ENCODE measurements around the gene HIVEP3.
A peak's percentile ranks its signal among the peaks of the same experiment; 100 is the strongest.

HIVEP3 gene

GRCh38 chr1:41665962-41666917 is 252.5 kb downstream of the HIVEP3 start:
- Mint-ChIP-seq H3K4me3 (no peak overlapping the region), H3K9me3 (no peaks in the 10 kb centered on the region), H3K27me3 (no peaks in the 10 kb centered on the region), H3K36me3 (peaks cover 0 to 3% of the 10 kb centered on the region in 2 donors), H3K27ac (peak overlapping the region; percentile 94), H3K4me1 (peaks cover 68 to 88% of the 10 kb centered on the region in 2 donors)
- ATAC-seq (replicated peaks) (no peak), DNase-seq (no peak)

GRCh38 chr1:41664861-41665640 is 253.7 kb downstream of the HIVEP3 start:
- Mint-ChIP-seq H3K36me3 (peaks cover 0 to 10% of the 10 kb centered on the region in 2 donors), H3K27me3 (no peaks in the 10 kb centered on the region), H3K4me3 (no peak overlapping the region), H3K4me1 (peaks cover 64 to 88% of the 10 kb centered on the region in 2 donors), H3K9me3 (no peaks in the 10 kb centered on the region), H3K27ac (peak overlapping the region; percentile 20)
- DNase-seq (no peak), ATAC-seq (replicated peaks) (no peak)

- Mint-ChIP-seq H3K9me3 (no peaks in the 10 kb centered on the region), H3K27me3 (no peaks in the 10 kb centered on the region)
These were observed 254.9 kb downstream of the HIVEP3 start for GRCh38 chr1:41663671-41664400.

GRCh38 chr1:41662765-41663437 is 255.8 kb downstream of the HIVEP3 start:
- peak in 1 of 2 donors; percentile 13 for ATAC-seq (replicated peaks)

More at GRCh38 chr1:41663671-41664400, 254.9 kb downstream of the HIVEP3 start:
- ATAC-seq (replicated peaks) (no peak), DNase-seq (no peak)
- peaks cover 12 to 23% of the 10 kb centered on the region in 2 donors for H3K36me3 Mint-ChIP-seq
- H3K4me3 Mint-ChIP-seq: peak overlapping the region; percentile 40 to 43
- peak overlapping the region; percentile 68 for H3K27ac Mint-ChIP-seq
- peaks cover 63 to 88% of the 10 kb centered on the region in 2 donors for H3K4me1 Mint-ChIP-seq

GRCh38 chr1:41662061-41662764 is 256.5 kb downstream of the HIVEP3 start:
- Mint-ChIP-seq H3K36me3 (peaks cover 17 to 34% of the 10 kb centered on the region in 2 donors), H3K9me3 (no peaks in the 10 kb centered on the region), H3K4me1 (peaks cover 61 to 88% of the 10 kb centered on the region in 2 donors), H3K27ac (peak overlapping the region; percentile 86), H3K27me3 (no peaks in the 10 kb centered on the region), H3K4me3 (peak overlapping the region; percentile 74 to 99)
- ATAC-seq (replicated peaks): peak; percentile 77 to 81
- peak; percentile 79 for DNase-seq

More at GRCh38 chr1:41662765-41663437, 255.8 kb downstream of the HIVEP3 start:
- DNase-seq: no peak
- H3K9me3 Mint-ChIP-seq: no peaks in the 10 kb centered on the region
- peak overlapping the region; percentile 74 to 85 for H3K4me3 Mint-ChIP-seq
- H3K4me1 Mint-ChIP-seq: peaks cover 64 to 88% of the 10 kb centered on the region in 2 donors
- H3K27ac Mint-ChIP-seq: peak overlapping the region; percentile 86
- H3K36me3 Mint-ChIP-seq: peaks cover 17 to 30% of the 10 kb centered on the region in 2 donors
- H3K27me3 Mint-ChIP-seq: no peaks in the 10 kb centered on the region

GRCh38 chr1:41661428-41662060 is 257.2 kb downstream of the HIVEP3 start:
- ATAC-seq (replicated peaks) (peak; percentile 16 to 21), DNase-seq (no peak)
- Mint-ChIP-seq H3K27ac (peak overlapping the region; percentile 94), H3K4me1 (peaks cover 58 to 88% of the 10 kb centered on the region in 2 donors), H3K27me3 (no peaks in the 10 kb centered on the region), H3K4me3 (peak overlapping the region; percentile 98 to 99), H3K36me3 (peaks cover 21 to 41% of the 10 kb centered on the region in 2 donors), H3K9me3 (no peaks in the 10 kb centered on the region)

GRCh38 chr1:41660570-41661427 is 257.9 kb downstream of the HIVEP3 start:
- Mint-ChIP-seq H3K27ac (peak overlapping the region; percentile 94), H3K4me1 (peaks cover 57 to 88% of the 10 kb centered on the region in 2 donors), H3K36me3 (peaks cover 23 to 49% of the 10 kb centered on the region in 2 donors), H3K9me3 (no peaks in the 10 kb centered on the region), H3K4me3 (peak overlapping the region; percentile 98 to 99), H3K27me3 (no peaks in the 10 kb centered on the region)
- ATAC-seq (replicated peaks): no peak
- DNase-seq: no peak

- Mint-ChIP-seq H3K27me3 (no peaks in the 10 kb centered on the region), H3K36me3 (peaks cover 26 to 56% of the 10 kb centered on the region in 2 donors), H3K27ac (no peak overlapping the region), H3K9me3 (no peaks in the 10 kb centered on the region), H3K4me3 (peak overlapping the region; percentile 63 to 80), H3K4me1 (peaks cover 56 to 88% of the 10 kb centered on the region in 2 donors)
- no peak for DNase-seq
- no peak for ATAC-seq (replicated peaks)
These were observed 258.8 kb downstream of the HIVEP3 start for GRCh38 chr1:41659903-41660302.

GRCh38 chr1:41659159-41659495 is 259.6 kb downstream of the HIVEP3 start:
- H3K9me3 Mint-ChIP-seq: no peaks in the 10 kb centered on the region
- peak overlapping the region; percentile 4 for H3K27ac Mint-ChIP-seq
- peaks cover 29 to 61% of the 10 kb centered on the region in 2 donors for H3K36me3 Mint-ChIP-seq
- ATAC-seq (replicated peaks) (no peak), DNase-seq (no peak)
- no peaks in the 10 kb centered on the region for H3K27me3 Mint-ChIP-seq
- peaks cover 52 to 87% of the 10 kb centered on the region in 2 donors for H3K4me1 Mint-ChIP-seq
- H3K4me3 Mint-ChIP-seq: peak overlapping the region; percentile 63 to 80

GRCh38 chr1:41658431-41659158 is 260.1 kb downstream of the HIVEP3 start:
- no peak for ATAC-seq (replicated peaks)
- Mint-ChIP-seq H3K9me3 (no peaks in the 10 kb centered on the region), H3K27me3 (no peaks in the 10 kb centered on the region), H3K36me3 (peaks cover 29 to 62% of the 10 kb centered on the region in 2 donors), H3K4me1 (peaks cover 51 to 87% of the 10 kb centered on the region in 2 donors), H3K27ac (peak overlapping the region; percentile 71), H3K4me3 (peak overlapping the region; percentile 63 to 80)
- DNase-seq: no peak

GRCh38 chr1:41657679-41658295 is 260.9 kb downstream of the HIVEP3 start:
- Mint-ChIP-seq H3K4me3 (peak overlapping the region; percentile 63 to 80), H3K27me3 (no peaks in the 10 kb centered on the region), H3K36me3 (peaks cover 29 to 66% of the 10 kb centered on the region in 2 donors), H3K4me1 (peaks cover 56 to 87% of the 10 kb centered on the region in 2 donors), H3K27ac (no peak overlapping the region), H3K9me3 (no peaks in the 10 kb centered on the region)
- ATAC-seq (replicated peaks): no peak
- no peak for DNase-seq

Data from stimulated activated naive B cell treated with anti-CD40 and anti-IgM and Interleukin-4, amounts not matched to agents 10 μg/mL and 1 μg/mL and 100 μg/mL, for 72 hours (primary cell).